ENCODE results near the gene KLHL9.
"Not testable (repeated sequence)": the region's sequence is repeated elsewhere in the genome, so short reads cannot be mapped to it uniquely, and the experiment has no call there.

Gene KLHL9, protein sequence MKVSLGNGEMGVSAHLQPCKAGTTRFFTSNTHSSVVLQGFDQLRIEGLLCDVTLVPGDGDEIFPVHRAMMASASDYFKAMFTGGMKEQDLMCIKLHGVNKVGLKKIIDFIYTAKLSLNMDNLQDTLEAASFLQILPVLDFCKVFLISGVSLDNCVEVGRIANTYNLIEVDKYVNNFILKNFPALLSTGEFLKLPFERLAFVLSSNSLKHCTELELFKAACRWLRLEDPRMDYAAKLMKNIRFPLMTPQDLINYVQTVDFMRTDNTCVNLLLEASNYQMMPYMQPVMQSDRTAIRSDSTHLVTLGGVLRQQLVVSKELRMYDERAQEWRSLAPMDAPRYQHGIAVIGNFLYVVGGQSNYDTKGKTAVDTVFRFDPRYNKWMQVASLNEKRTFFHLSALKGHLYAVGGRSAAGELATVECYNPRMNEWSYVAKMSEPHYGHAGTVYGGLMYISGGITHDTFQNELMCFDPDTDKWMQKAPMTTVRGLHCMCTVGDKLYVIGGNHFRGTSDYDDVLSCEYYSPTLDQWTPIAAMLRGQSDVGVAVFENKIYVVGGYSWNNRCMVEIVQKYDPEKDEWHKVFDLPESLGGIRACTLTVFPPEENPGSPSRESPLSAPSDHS

DNA sequence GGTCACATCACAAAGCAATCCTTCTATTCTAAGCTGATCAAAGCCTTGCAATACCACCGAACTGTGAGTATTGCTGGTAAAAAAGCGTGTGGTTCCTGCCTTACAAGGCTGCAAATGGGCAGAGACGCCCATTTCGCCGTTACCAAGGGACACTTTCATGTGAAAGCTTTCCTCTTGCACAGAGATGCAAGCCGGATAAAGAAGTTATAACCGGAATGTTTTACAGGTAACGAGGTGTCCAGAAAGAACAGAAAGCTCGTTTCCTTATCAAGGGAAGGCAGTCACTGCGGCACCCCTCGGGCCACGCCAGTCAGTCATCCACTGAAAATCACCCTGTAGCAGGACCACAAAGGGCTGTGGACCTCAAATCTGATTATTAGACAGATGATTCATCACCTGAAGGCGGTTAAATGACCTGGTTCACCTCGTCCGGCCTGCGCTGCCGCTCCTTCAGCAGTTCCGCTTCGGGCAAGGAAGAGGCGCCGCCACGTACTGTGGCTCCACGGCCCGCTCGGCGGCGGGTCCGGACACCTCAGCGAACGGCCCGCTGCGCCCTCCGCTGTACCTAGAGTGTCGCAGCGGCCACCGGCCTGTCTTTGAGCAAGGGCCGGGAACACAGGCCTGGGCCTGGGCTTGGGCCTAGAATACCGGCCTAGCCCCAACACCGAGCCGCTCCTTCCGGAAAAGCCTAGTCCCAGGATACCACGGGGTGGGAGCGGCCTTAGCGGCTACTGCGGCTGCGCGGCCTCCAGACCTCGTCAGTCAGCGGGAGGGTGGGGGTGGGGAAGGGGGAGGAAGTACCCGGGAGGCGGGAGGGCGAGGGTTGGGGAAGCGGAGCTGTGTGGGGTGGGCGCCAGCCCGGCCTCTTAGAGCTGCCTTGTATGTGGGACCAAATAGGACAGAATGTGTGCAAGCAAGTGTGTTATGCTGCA, at the start of gene KLHL9:
Gene KLHL9 (minus strand): TSS at position 704 of the 932 bp plus-strand sequence. CDS start 545 bp downstream, at position 159.
- DNase-seq (ENCODE audit: low read depth in 3 of 3) = peak; percentile 72 to 87 (median 81)

DNA sequence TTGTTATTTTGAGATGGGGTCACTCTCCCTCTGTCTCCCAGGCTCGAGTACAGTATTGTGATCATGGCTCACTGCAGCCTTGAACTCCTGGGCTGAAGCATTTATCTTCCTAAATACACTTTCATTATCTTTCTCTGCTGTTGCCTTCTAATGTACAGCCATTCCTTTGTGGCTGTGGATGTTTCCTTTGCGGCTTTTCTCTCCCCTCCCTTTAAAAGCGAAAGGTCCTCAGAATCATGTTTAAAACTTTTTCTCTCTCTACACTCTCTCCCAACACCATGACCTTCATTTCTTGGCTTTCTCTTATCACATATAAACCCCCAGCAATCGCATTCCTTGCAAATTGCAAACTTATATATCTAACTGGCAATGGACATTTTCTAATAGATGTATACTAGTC, 48.4 kb upstream of the KLHL9 start:
- DNase-seq (ENCODE audit: low read depth in 3 of 3) = no peak

DNA sequence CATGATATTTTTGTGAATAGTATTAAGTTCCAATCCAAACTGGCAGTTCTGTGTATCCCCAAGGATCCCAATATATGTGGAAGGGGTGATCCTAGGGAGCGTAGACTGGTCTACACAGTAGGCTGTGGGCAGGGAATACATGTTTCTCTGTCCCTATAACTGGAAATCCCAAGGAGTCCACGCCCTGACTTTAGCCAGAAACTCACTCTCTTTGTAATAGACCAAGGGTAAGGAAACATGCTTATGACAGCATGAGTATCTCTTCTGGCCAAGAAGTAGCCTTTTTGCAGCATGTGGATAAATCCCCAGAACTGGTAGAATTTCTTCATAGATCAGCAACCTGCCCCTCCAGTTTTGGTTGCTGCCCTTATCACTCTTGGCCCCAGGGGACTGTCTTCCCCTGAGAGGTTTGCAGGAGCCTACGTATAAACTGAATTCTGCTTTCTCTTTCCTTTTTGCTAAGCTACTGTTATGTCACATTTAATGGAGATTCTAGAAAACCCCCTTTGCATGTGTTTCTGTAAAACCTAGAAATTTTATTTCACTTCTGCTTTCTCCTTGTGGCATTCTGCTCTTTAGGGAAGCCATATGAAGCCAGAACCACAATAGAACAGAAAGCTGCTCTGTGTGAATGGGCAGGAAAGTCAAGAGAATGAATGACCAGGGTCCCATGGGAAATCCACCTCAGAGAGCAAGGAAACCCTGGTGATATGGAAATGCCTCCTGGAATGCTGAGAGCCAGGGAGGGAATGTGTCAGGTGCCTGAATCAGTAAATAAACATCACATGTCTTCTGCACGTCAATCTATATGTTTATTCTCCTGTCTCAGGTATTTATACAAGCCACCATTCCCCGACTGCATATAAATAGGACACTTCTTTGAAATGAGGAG, 46.5 kb upstream of the KLHL9 start:
- DNase-seq (ENCODE audit: low read depth in 3 of 3) = no peak

DNA sequence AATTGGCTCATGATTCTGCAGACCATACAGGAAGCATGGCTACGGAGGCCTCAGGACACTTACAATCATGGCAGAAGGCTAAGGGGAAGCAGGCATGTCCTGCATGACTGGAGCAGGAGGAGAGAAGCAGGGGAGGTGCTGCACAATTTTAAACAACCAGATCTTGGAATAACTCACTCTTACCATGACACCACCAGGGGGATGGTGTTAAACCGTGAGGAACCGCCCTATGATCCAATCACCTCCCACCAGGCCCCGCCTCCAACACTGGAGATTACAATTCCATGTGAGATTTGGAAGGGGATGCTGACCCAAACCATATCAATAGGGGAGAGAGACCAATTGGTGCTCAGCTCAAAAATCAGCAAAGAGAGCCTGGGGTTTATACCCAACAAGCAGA, 36.3 kb upstream of the KLHL9 start:
- not testable (repeated sequence) for DNase-seq (ENCODE audit: low read depth in 3 of 3)

DNA sequence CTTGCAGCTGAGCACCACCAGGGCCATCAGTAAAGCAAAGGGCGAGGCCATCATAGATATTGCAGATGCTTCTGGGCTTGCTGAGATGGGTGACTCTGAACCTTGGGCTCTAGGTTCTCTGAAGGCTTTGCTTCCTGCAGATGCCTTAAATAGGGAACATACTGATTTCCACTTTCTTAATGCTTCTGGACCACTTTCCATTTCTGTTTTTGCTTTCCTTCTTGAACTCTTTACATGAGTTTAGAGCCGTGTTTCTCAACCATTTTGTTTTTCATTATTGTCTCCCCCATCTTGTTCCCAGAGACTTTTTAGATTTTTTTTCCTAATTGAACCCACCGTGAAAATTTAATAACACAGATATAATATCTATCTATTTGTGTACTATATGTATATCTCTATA, 32.8 kb upstream of the KLHL9 start, which contains the start of gene IFNA13:
Gene IFNA13 (minus strand): TSS at position 101 of the 400 bp plus-strand sequence. CDS start 47 bp downstream, at position 54.
- DNase-seq (ENCODE audit: low read depth in 3 of 3) = no peak

DNA sequence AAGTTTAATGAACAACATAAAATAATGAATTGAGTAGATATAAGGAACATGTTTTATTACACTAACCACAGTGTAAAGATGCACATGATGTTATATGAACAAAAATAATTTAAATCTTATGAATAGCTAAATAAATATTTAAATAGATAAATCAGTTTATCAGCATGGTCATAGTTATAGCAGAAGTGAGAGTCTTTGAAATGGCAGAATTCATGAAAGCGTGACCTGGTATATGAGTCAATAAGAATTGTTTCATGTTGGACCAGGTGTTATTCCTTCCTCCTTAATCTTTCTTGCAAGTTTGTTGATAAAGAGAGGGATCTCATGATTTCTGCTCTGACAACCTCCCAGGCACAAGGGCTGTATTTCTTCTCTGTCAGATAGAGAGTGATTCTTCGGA, 32.0 kb upstream of the KLHL9 start:
- DNase-seq (ENCODE audit: low read depth in 3 of 3) = not testable (repeated sequence)

DNA sequence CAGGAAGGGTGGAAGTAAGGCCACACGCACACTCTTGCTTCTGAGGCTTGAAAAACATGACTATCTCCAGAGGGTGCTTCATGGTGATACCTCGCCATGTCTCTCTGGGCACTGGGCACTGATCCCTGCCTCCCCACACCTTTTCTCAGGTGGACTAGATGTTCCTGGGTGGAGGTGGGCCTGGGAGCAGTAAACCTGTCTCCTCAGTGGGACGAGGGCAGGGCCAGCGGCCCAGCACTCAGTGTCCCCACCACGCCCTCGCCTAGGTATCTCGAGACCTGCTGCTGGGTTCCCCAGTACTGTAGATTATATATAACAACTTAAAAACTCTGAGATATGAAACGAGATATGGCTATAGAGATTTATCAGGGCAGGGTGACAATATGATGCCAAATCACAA, 27.1 kb upstream of the KLHL9 start:
- DNase-seq (ENCODE audit: low read depth in 3 of 3) = no peak

DNA sequence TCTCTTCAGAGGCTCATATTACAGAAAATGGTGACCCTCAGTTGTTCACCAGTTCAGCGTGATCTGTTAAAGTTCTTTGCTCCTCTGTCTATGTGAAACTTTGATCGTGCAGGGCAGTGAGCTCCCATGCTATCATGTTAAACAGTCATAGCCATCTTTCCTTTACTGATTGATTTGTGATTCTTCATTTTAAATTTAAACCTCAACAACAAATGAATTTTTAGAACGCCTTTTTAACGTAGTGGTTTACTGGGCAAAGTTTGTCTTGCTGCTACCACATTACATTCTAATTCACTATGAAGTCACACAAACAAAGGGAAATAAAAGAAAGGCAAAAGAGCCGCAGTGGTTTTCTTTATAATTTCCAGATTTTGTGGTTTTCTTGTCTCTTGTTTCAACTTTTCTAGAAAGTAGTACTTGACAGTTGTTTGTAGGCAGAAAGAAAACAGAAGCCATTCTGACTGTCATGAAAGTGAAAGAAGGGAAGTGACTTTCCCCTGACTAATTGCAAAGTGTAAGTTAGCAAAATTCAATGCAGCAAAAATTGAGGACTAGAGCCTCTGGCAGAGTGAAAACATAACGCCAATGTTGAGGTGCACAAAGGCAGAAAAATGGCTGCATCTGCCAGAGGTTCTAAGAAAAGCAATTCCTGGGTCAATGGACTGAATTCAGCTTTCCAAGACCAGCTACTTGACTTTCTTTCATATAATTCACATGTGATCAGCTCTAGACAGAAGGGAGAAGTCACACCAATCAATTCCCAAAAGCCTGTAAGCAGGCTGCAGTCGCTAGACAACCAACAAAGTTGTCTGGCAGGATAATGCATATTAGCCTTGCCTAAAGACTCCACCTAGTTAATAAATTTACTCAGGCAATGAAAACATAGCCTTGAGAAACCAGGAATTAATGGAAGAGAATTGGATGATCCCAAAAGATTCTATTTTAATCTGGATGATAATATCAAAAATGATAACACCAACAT, 22.6 kb upstream of the KLHL9 start:
- DNase-seq (ENCODE audit: low read depth in 3 of 3) = peak in 1 of 3 experiments; percentile 1

DNA sequence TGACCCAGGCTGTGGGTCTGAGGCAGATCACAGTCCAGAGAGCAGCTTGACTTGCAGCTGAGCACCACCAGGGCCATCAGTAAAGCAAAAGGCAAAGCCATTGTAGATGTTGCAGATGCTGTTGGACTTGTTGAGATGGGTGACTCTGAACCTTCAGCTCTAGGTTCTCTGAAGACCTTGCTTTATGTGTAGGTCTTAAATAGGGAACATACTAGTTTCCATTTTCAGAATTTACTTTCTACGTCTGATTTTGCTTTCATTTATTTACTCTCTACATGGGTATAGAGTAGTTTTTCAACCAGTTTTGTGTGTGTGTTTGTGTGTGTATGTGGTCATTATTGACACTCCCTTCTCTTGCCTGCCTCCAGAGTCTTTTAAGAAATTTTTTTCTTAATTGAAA, 15.6 kb upstream of the KLHL9 start, which contains the start of gene IFNA6:
Gene IFNA6 (minus strand): TSS at position 101 of the 400 bp plus-strand sequence. CDS start 0 bp downstream, at position 101.
- no peak for DNase-seq (ENCODE audit: low read depth in 3 of 3)

DNA sequence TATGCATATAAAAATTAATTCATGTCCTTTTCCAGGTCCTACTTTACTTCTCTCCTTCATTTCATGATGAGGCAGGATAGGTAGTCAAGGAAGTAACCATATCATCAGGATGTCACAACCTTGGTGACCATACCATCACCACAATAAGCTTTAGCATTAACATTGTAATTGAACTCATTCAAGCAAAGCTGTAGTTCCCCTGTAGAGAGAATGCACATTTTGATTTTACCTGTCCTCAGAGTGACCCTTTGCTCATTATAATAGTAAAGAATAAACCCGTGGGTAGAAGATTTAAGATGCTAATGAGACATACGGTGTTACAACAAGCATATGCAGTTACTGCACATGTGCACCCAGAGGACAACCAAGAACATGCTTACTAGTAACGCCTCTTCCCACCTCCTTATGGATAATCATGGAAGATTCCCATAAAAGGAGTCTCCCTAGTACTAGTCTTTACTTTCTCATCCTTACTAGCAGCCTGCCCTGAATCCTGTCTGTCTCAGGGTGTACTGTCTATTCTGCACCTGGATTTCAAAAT, 13.3 kb upstream of the KLHL9 start:
- no peak for DNase-seq (ENCODE audit: low read depth in 3 of 3)

DNA sequence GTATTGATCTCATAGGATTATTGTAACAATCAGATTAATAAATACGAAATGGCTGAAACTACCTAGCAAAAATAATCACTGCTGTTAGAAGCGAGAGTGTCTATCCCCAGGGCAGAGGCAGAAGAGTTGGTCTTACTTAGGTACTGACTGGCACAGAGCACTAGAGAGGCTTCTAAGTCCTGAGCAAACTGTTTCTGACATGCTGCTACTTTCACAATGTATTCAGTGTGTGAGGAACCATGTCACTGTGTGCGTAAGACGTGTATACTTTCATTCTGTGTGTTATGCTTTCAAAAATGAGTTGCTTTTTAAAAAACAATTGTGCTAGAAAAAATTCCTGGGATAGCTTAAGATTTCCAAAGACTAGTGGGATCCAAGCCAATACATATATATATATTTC, 5.5 kb upstream of the KLHL9 start:
- no peak for DNase-seq (ENCODE audit: low read depth in 3 of 3)

DNA sequence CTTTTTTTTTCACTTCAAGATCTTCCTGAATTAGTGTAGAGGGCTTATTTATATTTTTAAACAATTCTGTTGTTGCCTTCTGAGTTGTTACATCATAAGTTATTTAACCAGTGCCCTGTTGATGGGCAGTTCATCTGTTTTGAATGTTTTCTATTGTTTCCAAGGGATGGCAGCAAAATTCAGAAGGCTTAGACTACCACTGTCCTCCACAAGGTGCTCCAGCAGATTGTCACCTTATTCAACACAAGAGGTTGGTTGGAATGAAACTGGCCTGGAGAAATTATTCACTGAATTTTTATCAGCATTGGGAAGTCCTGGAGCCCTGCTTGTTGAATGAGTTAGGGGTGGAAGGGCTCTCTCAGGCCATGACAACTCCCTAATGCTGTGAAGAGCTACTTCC, 1.3 kb upstream of the KLHL9 start:
- DNase-seq (ENCODE audit: low read depth in 3 of 3) = no peak

DNA sequence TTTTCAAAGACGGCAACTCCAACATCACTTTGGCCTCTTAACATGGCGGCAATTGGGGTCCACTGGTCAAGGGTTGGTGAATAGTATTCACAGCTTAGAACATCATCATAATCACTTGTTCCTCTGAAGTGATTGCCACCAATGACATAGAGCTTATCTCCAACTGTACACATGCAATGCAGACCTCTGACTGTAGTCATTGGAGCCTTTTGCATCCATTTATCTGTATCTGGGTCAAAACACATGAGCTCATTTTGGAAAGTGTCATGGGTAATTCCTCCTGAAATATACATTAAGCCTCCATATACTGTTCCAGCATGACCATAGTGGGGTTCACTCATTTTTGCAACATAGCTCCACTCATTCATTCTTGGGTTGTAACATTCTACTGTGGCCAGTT, 2.0 kb downstream of the KLHL9 start:
- DNase-seq (ENCODE audit: low read depth in 3 of 3) = no peak

DNA sequence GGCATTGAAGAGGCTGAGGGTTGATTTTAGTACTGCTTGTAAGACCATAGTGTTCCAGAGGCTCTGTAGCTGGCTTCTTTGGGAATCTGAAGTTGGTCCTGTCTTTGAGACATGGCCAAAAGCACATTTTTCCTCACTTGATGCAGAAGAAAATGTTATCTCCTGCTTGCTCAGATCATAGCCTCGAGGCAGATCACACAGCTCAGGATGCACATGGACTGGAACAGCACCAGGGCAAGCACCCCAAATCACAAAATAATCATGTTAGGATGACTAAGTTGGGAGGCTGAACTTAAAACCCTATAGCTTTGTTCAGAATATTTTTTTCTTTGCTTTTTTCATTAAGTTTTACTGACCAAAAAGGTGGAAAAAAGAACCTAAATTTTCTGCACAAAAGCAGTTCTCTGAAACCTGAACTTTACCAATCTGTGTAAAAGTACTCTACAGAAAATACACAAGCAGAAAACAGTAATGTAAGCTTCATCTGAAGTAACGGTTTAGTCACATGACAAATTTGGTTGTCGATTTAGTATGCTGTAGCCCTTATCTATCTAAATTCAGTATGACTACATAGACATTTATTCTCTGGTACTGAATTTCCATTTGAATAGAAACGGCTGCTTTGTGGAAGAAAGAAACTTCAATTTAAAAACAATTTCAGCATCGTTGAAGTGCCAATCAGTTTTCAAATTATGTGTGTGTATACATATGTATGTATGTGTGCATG, 3.4 kb downstream of the KLHL9 start:
- no peak for DNase-seq (ENCODE audit: low read depth in 3 of 3)

DNA sequence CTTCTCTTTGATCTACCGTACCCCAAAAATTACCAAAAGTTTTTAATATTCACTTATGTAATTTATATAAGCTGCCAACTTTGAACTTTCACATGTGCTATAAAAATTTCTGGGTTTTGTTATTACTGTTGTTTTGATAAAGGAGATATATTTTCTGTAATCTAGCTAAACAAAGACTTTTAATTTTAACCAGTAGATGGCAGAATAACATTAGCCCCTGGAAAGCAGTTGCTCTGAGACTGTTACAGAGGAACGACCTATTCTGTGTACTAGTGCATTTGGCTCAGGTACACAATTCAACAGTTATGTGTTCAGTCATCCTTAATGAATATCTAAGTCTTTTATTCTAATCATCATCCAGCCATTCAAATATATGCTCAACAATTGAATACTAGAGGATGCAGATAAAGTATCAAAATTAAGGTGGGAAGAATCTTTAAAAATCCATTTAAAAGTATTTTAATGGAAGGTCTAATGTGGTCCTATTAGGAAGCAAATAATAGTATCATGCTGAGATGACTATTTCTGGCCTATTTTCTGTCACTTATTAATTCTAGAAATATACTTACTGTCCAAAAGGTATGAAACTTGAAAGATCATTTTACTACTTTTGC, 8.6 kb downstream of the KLHL9 start:
- DNase-seq (ENCODE audit: low read depth in 3 of 3) = no peak

DNA sequence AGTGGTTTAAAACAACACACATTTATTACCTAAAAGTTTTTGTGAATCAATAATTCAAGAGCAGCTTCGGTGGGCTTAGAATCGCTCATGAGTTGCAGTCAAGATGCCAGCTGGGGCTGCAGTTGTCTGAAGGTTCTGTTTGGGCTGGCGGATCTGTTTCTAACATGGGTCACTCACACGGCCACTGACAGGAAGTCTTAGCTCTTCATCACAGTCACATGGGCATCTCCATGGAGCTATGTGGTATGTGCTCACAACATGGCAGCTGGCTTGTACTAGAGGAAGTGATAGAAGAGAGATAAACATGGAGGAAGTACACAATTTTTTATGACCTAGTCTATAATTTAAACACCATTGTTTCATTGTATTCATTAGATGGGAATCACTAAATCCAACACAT, 11.2 kb downstream of the KLHL9 start:
- no peak for DNase-seq (ENCODE audit: low read depth in 3 of 3)

DNA sequence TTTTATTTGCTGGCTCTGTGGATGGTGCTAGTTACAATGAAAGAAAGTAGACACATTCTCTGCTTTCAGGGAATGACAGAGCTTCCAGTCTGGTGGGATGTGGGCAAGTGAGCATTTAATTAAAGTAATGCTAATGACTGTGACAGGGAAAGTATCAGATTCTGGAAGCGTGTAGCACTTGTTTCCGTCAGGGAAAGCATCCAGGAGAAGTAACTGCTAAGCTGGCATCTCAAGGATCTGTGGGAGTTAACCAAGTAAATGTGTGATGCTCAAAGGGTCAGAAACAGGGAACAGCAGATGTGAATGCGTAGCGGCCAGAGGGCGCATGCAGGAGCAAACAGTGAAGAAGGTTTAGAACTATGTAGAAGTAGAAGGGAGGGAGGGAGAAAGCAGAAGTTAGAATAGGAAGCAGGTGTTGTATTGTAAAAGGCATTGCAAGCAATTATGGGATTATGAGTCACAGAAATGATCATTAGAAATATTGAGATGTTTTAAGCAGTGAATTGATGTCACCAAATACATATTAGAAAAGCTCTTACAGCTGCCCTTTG, 12.2 kb downstream of the KLHL9 start:
- no peak for DNase-seq (ENCODE audit: low read depth in 3 of 3)

DNA sequence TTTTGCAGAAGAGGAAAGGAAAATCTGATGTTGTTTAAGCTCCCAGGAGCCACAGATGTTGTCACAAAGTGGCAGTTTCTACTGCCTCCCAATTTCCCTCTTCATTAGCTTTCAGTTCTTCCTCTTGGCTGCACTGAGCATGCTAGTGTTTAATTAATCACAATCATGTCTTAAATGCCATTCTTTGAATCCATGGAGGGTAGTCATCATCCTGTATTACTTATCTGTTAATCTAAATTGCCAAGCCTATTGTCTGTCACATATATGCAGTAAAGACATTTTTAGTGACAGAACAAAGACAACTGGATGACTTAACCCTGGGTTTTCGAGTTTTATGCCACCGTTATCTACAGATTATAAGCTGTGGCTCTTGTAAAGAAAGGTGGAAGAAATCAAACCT, 14.7 kb downstream of the KLHL9 start:
- DNase-seq (ENCODE audit: low read depth in 3 of 3) = no peak
